ES-I3 (cell line): ENCODE data around the gene NDST4.

ENCODE experiments used
- H3K36me3 ChIP-seq: 2 replicates; pipeline ENCODE4 v1.6.1; 2013; ENCODE audit warnings: mild to moderate bottlenecking, low read length, control low read depth, moderate library complexity; ENCODE audit not compliant: insufficient read depth
- H3K4me1 ChIP-seq: 2 replicates; pipeline ENCODE4 v1.6.1; 2013; ENCODE audit warnings: mild to moderate bottlenecking, control low read depth, low read length; ENCODE audit not compliant: insufficient read depth
- H3K9ac ChIP-seq: 2 replicates; pipeline ENCODE4 v1.6.1; 2013; ENCODE audit warnings: low read depth, mild to moderate bottlenecking, low read length, moderate library complexity
- H3K9me3 ChIP-seq: 2 replicates; pipeline ENCODE4 v1.6.1; 2013; ENCODE audit warnings: mild to moderate bottlenecking, low read length, moderate library complexity; ENCODE audit not compliant: control insufficient read depth, insufficient read depth

Gene NDST4

GRCh38 chr4:114839986-114840385, 273.4 kb downstream of the NDST4 start:
- H3K9ac ChIP-seq, result no peak overlapping the region
- no peaks in the 10 kb centered on the region for H3K36me3 ChIP-seq
- H3K9me3 ChIP-seq, result no peaks in the 10 kb centered on the region
- no peaks in the 10 kb centered on the region for H3K4me1 ChIP-seq

GRCh38 chr4:114830628-114831027, 282.8 kb downstream of the NDST4 start:
- no peaks in the 10 kb centered on the region for H3K4me1 ChIP-seq
- H3K36me3 ChIP-seq, result no peaks in the 10 kb centered on the region
- no peak overlapping the region for H3K9ac ChIP-seq
- H3K9me3 ChIP-seq, result no peaks in the 10 kb centered on the region

- Histone ChIP-seq H3K9me3 (no peaks in the 10 kb centered on the region), H3K9ac (no peak overlapping the region), H3K36me3 (no peaks in the 10 kb centered on the region), H3K4me1 (no peaks in the 10 kb centered on the region)
These were observed 285.8 kb downstream of the NDST4 start for GRCh38 chr4:114827651-114828050.

- H3K4me1 ChIP-seq, result no peaks in the 10 kb centered on the region
- H3K36me3 ChIP-seq, result no peaks in the 10 kb centered on the region
- no peak overlapping the region for H3K9ac ChIP-seq
- no peaks in the 10 kb centered on the region for H3K9me3 ChIP-seq
These were observed 297.7 kb downstream of the NDST4 start for GRCh38 chr4:114815760-114816159.

GRCh38 chr4:114813961-114814360, 299.5 kb downstream of the NDST4 start:
- no peak overlapping the region for H3K9ac ChIP-seq
- no peaks in the 10 kb centered on the region for H3K4me1 ChIP-seq
- H3K9me3 ChIP-seq, result no peaks in the 10 kb centered on the region
- H3K36me3 ChIP-seq, result no peaks in the 10 kb centered on the region

- H3K4me1 ChIP-seq, result no peaks in the 10 kb centered on the region
- no peaks in the 10 kb centered on the region for H3K9me3 ChIP-seq
These were observed 301.7 kb downstream of the NDST4 start for GRCh38 chr4:114811564-114812301.

GRCh38 chr4:114807759-114808404, 305.5 kb downstream of the NDST4 start:
- Histone ChIP-seq H3K4me1 (no peaks in the 10 kb centered on the region), H3K9me3 (no peaks in the 10 kb centered on the region), H3K9ac (no peak overlapping the region), H3K36me3 (no peaks in the 10 kb centered on the region)

More at GRCh38 chr4:114811564-114812301, 301.7 kb downstream of the NDST4 start:
- Histone ChIP-seq H3K9ac (no peak overlapping the region), H3K36me3 (no peaks in the 10 kb centered on the region)

GRCh38 chr4:114807357-114807756, 306.1 kb downstream of the NDST4 start:
- Histone ChIP-seq H3K9ac (no peak overlapping the region), H3K4me1 (no peaks in the 10 kb centered on the region), H3K9me3 (no peaks in the 10 kb centered on the region), H3K36me3 (no peaks in the 10 kb centered on the region)

GRCh38 chr4:114791976-114792375, 321.4 kb downstream of the NDST4 start:
- no peaks in the 10 kb centered on the region for H3K9me3 ChIP-seq
- no peak overlapping the region for H3K9ac ChIP-seq
- H3K36me3 ChIP-seq, result no peaks in the 10 kb centered on the region
- no peaks in the 10 kb centered on the region for H3K4me1 ChIP-seq

GRCh38 chr4:114785570-114785969, 327.9 kb downstream of the NDST4 start:
- Histone ChIP-seq H3K4me1 (peaks cover 21% of the 10 kb centered on the region), H3K9me3 (no peaks in the 10 kb centered on the region), H3K36me3 (no peaks in the 10 kb centered on the region)

GRCh38 chr4:114783215-114783595, 330.2 kb downstream of the NDST4 start:
- H3K4me1 ChIP-seq, result peaks cover 24% of the 10 kb centered on the region
- no peaks in the 10 kb centered on the region for H3K9me3 ChIP-seq
- H3K36me3 ChIP-seq, result no peaks in the 10 kb centered on the region
- H3K9ac ChIP-seq, result no peak overlapping the region

More at GRCh38 chr4:114785570-114785969, 327.9 kb downstream of the NDST4 start:
- no peak overlapping the region for H3K9ac ChIP-seq

GRCh38 chr4:114782415-114783214, 330.8 kb downstream of the NDST4 start:
- no peaks in the 10 kb centered on the region for H3K36me3 ChIP-seq
- no peaks in the 10 kb centered on the region for H3K9me3 ChIP-seq
- no peak overlapping the region for H3K9ac ChIP-seq
- H3K4me1 ChIP-seq, result peaks cover 24% of the 10 kb centered on the region

- Histone ChIP-seq H3K9me3 (no peaks in the 10 kb centered on the region), H3K36me3 (no peaks in the 10 kb centered on the region), H3K4me1 (peaks cover 24% of the 10 kb centered on the region), H3K9ac (no peak overlapping the region)
These were observed 333.2 kb downstream of the NDST4 start for GRCh38 chr4:114780205-114780604.
